Left lobe of liver (tissue), 2 donors: ENCODE results near the gene SLC6A8. TPM values are rescaled to one million over a fixed set of nuclear protein-coding genes. Genes with fewer than 3 reads are reported as not detected.
"Not testable (repeated sequence)": the region's sequence is repeated elsewhere in the genome, so short reads cannot be mapped to it uniquely, and the experiment has no call there.

ENCODE experiments used
- ATAC-seq: fragments of 200-7000 bp; cut with Tn5 transposase; one replicate; pipeline ENCODE4 v1.9.1; 2020; ENCODE audit warnings: mild to moderate bottlenecking, moderate library complexity
- DNase-seq: peaks from one replicate; pipeline ENCODE4 v3.0.0-alpha.2; 2020; ENCODE audit warnings: low spot score
- total RNA-seq: library from RNA; stranded (reverse); gene quantifications from one replicate; pipeline ENCODE4 v1.2.1, GENCODE V29; 2021
- donor health status: DM: no; HTN: no; CAD: no; lungs with moderate emphysema.
- donor health status: DM: no; HTN: yes; CAD: no.

SLC6A8 gene
- total RNA-seq, 1 donor from 2014 or later, result 3.2 TPM

GRCh38 chrX:153691032-153691827, 3.5 kb downstream of the SLC6A8 start:
- not testable (repeated sequence) for ATAC-seq, DNase-seq

GRCh38 chrX:153692003-153692402, 4.3 kb downstream of the SLC6A8 start:
- DNase-seq, result no peak
- ATAC-seq, result no peak

- no peak for ATAC-seq
These were observed 5.0 kb downstream of the SLC6A8 start for GRCh38 chrX:153692611-153693156.

DNA sequence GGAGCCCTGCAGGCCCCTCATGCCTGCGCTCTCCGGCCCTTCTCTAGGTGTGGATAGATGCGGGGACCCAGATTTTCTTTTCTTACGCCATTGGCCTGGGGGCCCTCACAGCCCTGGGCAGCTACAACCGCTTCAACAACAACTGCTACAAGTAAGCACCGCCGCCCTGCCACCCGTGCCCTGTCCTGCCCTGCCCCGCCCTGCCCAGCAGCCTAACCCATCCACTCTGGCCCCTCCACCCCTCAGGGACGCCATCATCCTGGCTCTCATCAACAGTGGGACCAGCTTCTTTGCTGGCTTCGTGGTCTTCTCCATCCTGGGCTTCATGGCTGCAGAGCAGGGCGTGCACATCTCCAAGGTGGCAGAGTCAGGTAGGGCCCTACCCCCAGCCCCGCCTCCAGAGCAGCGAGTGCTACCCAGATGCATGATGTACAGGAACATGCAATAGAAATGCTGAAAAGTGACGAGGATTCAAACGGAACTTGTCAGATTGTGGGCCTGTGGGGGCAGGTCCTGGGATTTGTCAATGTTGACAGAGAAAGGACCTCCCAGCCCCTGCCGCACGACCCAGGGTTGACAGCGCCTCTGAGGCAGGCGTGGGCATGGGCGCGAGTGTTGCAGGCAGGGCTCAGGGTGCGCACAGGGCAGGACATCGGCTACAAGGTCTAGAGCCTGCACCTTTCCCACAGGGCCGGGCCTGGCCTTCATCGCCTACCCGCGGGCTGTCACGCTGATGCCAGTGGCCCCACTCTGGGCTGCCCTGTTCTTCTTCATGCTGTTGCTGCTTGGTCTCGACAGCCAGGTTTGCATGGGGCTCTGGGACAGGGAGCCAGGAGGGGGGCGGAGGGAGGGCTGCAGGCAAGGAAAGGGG, 5.7 kb downstream of the SLC6A8 start:
- DNase-seq (no peak), ATAC-seq (peak; percentile 20)

More at GRCh38 chrX:153692611-153693156, 5.0 kb downstream of the SLC6A8 start:
- no peak for DNase-seq

GRCh38 chrX:153694256-153694655, 6.5 kb downstream of the SLC6A8 start:
- peak; percentile 7 for ATAC-seq
- not testable (repeated sequence) for DNase-seq

DNA sequence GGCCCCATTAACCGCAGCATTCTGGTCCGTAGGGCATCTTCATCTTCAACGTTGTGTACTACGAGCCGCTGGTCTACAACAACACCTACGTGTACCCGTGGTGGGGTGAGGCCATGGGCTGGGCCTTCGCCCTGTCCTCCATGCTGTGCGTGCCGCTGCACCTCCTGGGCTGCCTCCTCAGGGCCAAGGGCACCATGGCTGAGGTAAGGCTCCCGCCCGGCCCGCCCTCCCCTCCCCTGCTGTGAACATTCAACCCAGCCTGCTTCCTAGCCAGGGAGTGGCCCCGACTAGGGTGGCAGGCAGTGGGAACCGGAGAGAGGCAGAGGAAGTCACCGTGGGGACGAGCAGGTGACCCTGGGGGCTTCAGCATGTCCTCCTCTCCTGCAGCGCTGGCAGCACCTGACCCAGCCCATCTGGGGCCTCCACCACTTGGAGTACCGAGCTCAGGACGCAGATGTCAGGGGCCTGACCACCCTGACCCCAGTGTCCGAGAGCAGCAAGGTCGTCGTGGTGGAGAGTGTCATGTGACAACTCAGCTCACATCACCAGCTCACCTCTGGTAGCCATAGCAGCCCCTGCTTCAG, 7.1 kb downstream of the SLC6A8 start:
- no peak for DNase-seq
- no peak for ATAC-seq

DNA sequence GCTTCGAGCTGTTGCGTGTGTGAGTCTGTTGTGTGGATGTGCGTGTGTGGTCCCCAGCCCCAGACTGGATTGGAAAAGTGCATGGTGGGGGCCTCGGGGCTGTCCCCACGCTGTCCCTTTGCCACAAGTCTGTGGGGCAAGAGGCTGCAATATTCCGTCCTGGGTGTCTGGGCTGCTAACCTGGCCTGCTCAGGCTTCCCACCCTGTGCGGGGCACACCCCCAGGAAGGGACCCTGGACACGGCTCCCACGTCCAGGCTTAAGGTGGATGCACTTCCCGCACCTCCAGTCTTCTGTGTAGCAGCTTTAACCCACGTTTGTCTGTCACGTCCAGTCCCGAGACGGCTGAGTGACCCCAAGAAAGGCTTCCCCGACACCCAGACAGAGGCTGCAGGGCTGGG, 8.4 kb downstream of the SLC6A8 start:
- DNase-seq, result no peak
- ATAC-seq, result no peak

- ATAC-seq, result not testable (repeated sequence)
These were observed 8.8 kb downstream of the SLC6A8 start for GRCh38 chrX:153696538-153696937.

GRCh38 chrX:153696986-153697722, 9.4 kb downstream of the SLC6A8 start:
- not testable (repeated sequence) for DNase-seq

More at GRCh38 chrX:153696538-153696937, 8.8 kb downstream of the SLC6A8 start:
- not testable (repeated sequence) for DNase-seq

GRCh38 chrX:153697924-153698865, 10.5 kb downstream of the SLC6A8 start:
- DNase-seq, result no peak
- ATAC-seq, result no peak

More at GRCh38 chrX:153696986-153697722, 9.4 kb downstream of the SLC6A8 start:
- ATAC-seq, result not testable (repeated sequence)

- ATAC-seq, DNase-seq: not testable (repeated sequence)
These were observed 11.6 kb downstream of the SLC6A8 start for GRCh38 chrX:153699210-153699783.

GRCh38 chrX:153699784-153700371, 12.2 kb downstream of the SLC6A8 start:
- ATAC-seq, DNase-seq: not testable (repeated sequence)

- ATAC-seq, result no peak
- DNase-seq, result no peak
These were observed 12.7 kb downstream of the SLC6A8 start for GRCh38 chrX:153700376-153700945.

GRCh38 chrX:153700967-153701366, 13.2 kb downstream of the SLC6A8 start:
- no peak for DNase-seq
- ATAC-seq, result no peak

- ATAC-seq (no peak), DNase-seq (no peak)
These were observed 14.0 kb downstream of the SLC6A8 start for GRCh38 chrX:153701706-153702105.

- ATAC-seq, result no peak
- DNase-seq, result no peak
These were observed 14.8 kb downstream of the SLC6A8 start for GRCh38 chrX:153702336-153703035.

GRCh38 chrX:153703036-153703370, 15.3 kb downstream of the SLC6A8 start:
- DNase-seq, result no peak
- ATAC-seq, result peak; percentile 30
